ENCODE results near the gene TNFRSF19.
"Not testable (repeated sequence)": the region's sequence is repeated elsewhere in the genome, so short reads cannot be mapped to it uniquely, and the experiment has no call there.

The TNFRSF19 gene, protein sequence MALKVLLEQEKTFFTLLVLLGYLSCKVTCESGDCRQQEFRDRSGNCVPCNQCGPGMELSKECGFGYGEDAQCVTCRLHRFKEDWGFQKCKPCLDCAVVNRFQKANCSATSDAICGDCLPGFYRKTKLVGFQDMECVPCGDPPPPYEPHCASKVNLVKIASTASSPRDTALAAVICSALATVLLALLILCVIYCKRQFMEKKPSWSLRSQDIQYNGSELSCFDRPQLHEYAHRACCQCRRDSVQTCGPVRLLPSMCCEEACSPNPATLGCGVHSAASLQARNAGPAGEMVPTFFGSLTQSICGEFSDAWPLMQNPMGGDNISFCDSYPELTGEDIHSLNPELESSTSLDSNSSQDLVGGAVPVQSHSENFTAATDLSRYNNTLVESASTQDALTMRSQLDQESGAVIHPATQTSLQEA

DNA sequence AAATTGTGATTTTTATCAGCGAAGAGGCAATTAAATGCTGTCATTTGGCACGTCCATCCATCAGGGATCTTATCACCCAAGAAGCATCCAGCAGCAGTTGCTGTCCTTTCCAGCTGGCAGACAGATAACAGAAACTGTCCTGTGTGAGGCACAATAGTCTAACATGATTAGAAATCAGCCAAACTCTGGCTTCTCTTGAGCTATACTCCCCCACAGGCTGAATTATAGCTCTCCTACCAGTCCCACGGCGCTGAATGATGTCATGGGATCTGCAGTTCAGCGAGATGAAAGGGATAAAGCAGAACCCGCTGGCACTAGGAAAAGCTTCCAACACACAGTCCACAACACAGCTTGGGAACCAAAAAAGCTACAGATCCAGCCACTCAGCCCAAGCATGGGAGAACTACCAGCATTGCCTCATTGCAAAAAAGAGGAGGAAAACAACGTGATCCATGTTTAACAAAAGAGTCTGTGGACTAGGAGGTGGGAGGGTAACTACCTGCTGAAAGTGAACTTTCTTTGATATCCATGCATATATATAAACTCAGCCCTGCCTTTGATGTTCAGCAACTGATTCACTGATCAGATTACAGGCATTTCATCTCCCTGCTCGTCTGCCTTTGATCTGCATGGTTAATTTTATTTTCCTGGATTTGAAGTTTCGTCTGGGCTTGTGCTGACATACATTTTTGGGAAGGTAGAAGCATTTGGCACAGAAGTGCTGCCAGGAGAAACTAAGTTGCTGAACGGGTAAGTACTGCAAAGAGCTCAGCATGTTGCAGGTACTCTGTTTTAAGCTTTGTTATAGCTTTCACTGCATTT, at the start of gene TNFRSF19:
Gene TNFRSF19, plus strand, starts transcription at position 314 of the 822 bp plus-strand sequence. CDS start 19,772 bp downstream, outside the sequence.
- no peak for DNase-seq

DNA sequence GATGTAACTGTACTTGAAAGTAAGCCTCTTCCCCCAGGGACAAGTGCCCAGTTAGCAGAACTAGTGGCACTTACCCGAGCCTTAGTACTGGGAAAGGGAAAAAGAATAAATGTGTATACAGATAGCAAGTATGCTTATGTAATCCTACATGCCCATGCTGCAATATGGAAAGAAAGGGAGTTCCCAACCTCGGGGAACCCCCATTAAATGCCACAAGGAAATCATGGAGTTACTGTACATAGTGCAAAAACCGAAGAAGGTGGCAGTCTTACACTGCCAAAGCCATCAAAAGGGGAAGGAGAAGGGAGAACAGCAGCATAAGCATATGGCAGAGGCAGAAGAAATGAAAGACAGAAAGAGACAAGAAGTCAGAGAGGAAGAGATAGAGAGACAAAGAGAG, 40.3 kb upstream of the TNFRSF19 start:
- DNase-seq: not testable (repeated sequence)

DNA sequence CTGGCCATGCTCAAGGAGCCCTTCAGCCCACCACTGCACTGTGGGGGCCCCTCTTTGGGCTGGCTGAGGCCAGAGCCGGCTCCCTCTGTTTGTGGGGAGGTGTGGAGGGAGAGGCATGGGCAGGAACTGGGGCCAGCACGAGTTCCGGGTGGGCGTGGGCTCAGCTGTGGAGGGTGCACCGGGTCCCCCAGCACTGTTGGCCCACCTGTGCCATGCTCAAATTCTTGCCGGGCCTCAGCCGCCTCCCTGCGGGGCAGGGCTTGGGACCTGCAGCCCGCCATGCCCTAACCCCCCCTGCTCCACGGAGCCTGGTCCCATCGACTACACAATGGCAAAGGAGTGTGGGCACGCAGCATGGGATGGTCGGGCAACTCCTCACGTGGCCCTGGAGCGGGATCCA, 38.8 kb upstream of the TNFRSF19 start:
- no peak for DNase-seq

DNA sequence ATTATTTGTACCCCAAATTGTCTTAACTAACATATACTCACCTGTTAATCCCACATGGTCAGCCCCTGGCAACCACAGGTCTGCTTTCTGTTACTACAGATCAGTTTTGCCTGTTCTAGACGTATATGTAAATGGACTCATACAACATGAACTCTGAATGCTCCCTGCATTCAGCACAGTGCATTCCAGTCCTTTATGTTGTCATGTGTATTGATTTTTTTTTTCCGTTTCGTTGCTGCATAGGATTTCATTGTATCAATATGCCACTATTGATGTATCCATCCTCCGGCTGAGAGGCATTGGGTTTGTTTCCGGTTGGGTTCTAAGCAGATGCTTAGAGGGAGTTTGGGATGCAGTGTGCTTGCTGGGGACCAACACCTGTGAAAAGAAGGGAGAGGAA, 36.1 kb upstream of the TNFRSF19 start:
- no peak for DNase-seq

DNA sequence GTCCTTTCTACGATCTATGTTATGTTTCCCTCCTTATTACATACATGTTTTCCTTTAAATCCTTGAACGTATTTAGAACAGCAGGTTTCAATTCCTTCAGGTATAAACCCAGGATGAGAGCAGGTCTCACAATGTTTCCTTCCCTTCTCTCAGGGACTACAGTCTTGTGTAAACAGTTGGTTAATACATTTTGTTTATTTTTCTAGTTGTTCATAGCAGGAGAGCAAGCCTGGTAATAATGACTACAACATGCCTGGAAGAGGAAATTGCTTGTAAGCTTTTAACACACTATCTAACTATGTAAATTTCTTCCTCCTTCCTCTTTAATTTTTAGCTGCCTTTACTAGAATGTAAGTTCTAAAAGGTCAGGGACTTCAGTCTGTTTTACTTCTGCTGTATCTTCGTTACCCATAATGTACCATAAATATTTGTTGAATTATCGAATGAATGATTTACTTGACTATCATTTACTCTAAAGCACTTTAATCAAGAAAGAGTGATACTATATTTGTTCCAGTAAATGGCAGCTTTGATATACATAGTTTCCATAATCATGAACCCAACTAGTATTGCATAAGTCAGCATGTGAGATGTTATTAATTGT, 28.9 kb upstream of the TNFRSF19 start:
- DNase-seq: no peak

DNA sequence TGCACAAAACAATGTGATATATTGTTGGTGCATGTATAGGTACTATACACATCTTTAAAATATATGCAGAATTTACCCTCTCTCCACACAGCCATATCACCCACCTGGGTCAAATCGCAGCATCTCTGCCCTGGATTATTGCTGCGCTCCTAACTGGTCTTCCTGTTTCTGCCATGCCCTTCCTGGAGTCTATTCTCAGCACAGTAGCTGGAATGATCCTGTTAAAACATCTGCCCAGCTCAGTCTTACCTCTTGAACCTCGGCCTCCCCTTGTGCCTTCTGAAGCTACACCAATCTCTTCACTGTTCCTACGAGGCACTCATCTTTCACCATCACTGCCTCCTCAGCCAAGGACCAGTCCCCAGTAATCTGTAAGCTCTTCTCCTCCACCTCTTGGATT, 25.5 kb upstream of the TNFRSF19 start:
- no peak for DNase-seq

DNA sequence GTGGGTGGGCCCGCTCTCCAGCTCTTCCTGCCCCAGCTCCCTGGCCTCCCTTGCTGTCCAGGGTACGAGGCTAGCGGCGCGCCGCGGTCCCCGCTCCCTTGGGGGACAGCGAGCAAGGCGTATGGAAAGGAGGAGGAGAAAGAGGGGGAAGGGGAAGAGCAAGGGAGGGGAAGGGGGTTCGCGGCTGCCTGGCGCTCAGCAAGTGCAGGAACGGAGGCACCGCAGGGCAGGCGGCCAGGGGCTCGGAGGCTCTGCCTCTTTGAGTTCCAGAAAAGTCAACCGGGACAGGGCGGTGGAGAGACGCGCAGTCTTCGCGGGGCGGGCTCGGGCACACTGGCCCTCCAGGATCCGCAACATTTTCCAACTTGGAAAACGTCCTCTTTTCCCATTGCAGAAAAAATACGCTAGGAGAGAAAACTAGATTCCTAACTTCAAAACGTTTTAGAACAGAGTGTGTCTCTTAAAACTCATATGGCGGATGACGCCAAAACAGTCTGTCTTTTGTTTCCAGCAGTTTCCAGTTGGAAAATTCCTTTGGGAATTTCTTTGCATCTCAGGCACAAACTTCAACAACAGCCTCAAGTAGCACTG, 23.1 kb upstream of the TNFRSF19 start:
- no peak for DNase-seq

DNA sequence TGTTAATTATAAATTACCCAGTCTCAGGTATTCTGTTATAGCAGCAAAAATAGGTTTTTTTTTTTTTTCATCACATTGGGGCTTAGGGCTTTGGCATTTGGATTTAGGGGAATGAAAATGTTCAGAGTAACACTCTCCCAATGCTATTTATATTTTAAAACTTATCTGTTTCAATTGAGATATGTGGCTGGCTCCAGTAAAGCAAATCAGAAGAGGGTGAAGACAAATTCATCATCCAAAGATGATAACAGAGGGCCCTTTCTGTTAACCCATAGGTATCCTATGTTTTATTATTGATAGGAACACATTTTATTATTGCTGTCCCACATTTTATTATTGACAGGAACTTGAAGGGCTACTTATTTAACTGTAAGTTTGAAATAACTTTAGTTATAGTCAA, 20.5 kb upstream of the TNFRSF19 start:
- DNase-seq: no peak

DNA sequence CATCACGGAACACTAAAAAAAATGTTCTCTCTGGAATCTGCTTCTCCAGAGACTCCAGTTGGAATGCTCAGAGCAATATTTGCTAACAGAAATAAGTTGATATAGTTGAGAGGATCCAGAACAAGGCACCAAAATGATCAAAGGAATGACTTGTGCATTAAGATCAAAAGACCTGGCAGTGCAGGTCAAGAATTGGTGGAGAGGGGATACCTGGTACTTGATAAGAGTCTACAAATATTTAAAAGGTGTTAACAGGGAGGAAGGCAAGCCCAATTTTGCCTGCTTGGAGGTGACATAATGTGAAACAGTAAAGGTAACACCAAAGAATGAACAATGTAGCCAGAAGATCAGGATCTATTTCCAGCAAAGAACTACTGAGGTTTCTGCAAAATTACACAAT, 20.0 kb upstream of the TNFRSF19 start:
- no peak for DNase-seq

DNA sequence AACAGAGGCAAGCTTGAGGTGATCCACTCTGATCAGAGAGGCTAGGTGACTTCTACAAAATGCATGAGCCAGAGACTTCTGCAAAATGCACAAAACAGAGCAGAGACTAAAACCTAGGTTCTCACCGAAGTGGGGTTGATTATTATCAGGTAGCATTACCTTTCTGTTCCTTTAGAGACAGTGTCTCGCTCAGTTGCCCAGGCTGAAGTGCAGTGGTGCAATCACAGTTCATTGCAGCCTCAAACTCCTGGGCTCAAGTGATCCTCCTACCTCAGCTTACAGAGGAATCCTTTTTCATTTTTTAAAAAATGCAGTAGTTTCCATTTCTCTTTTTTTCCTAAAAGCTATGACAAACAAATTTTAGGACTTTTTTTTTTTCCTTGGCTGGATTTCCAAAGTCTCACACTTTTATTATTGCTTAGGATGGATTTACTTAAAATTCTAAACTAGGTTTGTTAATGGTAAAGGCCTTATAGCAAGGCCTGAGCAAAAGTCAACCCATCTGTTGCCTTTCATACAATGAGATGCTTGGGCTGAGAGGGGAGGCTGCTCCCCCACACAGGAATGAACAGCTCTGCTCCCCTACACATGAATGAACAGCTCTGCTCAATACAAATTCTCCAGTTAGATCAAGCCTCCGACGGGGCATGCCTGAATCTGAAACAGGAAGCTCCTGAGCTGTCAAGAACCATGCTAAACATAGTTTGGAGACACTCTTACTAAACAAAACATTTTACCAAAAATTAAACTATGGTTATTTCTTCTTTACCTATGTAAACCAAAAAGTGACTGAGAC, 18.8 kb upstream of the TNFRSF19 start:
- DNase-seq: no peak

DNA sequence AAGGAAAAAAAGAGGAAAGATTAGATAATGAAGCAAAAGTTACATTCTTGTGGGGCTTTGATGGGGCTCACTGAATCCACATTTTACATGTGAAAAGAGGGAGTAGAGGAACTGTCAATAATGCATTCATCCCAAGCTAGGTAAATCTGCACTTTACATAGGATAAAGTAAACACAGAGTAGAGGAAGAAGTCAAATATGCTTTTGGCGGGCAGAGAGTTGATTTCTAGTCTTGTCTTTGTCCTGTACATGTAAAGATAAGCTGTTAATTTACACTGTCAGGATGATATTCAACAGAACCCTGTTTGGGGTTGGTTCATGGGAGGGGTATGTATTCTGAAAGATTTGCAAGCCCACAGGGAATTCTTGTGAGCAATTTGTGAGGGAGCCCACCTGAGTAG, 18.0 kb upstream of the TNFRSF19 start:
- no peak for DNase-seq

DNA sequence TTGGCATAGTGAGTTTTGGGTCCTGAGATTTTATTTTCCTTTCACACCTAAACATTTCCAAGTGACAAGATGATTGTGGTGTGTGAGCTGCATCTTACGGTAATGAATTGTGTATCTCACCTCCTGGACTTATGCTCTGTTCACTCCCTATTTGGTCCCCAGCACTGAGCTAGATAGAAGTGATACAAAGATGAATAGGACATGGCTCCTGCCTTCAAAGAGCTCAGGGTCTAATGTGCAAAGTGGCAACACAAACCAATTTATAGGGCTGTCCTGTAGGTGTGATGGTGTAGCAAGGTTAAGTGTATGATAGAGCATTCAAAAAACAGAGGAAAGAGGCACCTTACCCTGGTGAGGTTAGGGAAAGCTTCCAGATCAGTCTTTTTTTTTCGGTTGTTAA, 17.6 kb upstream of the TNFRSF19 start:
- DNase-seq: no peak

DNA sequence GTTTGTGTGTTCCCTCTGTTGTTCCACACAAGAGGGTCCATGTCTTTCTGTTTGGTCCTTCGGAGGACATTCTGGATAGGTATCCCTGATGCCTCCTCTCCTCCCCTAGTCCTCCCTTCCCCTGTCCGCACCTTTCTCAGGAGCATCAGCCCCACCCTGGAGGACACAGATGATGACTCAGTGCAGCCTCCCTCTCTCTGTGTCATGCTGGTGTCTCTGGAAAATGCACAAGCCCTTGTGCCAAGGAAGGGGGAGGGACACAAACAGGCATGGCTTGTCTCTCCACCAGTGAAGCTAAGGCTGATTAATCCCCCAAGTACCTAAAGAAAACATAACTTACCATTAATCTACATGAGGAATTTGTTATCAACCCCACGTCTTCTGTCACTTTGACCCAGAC, 16.2 kb upstream of the TNFRSF19 start:
- DNase-seq: no peak

DNA sequence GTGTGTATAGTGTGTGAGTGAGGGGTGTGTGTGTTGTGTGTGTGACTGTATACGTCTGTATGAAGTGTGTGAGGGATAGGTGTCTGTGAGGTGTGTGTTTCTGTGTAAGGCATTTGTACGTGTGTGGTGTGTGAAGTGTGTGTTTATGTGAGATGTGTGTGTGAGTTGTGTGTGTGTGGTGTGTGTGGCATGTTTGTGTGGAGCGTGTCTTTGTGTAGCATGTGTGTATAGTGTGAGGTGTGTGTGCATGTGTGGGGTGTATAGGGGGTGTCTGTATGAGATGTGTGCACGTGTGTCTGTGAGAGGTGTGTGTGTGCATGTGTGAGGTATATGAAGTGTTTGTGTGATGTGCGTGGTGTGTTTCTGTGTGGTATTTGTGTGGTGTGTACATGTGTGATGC, 13.2 kb upstream of the TNFRSF19 start:
- no peak for DNase-seq

DNA sequence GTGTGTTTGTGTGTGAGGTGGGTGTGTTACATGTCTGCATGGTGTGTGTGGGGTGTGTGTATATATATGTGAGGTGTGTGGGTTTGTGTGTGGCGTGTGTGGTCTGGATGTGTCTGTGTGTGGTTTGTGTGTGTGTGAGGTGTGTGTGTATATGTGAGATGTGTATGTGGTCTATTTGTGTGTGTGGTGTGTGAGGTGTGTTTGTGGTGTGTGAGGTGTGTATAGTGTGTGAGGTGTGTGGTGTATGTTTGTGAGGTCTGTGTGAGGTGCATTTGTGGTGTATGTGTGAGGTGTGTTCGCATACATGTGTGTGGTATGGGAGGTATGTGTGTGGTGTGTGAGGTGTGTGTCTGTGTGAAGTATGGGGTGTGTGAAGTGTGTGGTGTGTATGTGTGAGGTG, 12.5 kb upstream of the TNFRSF19 start:
- no peak for DNase-seq

DNA sequence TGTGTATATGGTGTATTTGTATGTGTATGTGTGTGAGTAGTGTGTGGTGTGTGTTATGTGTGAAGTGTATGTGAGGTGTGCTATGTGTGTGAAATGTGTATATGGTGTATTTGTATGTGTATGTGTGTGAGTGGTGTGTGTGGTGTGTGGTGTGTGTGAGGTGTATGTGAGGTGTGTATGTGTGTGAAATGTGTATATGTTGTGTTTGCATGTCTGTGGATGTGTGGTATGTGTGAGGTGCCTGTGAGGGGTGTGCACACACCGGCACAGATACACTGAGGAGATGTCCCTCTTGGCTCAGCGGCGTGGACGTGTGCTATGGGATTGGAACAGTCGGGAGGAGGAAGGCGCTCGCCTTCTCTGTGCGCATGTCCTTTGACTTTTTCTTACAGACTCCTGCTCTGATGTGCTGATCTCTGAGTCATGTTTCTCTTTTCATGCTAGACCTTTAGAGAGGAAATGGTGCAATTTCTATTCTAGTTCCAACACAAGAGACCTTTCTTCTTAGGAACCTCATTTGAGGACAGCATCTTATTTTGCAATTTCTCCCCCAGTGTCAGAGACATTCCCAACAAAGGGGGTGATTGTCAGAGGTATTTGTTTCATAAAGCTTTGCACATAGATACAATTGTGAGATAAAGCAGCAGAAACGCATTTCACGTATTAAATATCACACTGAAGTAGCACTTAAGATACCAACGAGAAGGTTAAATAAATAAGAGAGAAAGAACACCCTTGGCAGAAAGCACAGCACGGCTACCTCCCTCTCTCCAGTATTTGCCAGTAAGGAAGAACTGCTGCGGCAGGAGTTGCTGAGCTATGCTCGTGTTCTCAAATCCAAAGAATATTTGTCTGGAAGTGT, 11.3 kb upstream of the TNFRSF19 start:
- DNase-seq: no peak

DNA sequence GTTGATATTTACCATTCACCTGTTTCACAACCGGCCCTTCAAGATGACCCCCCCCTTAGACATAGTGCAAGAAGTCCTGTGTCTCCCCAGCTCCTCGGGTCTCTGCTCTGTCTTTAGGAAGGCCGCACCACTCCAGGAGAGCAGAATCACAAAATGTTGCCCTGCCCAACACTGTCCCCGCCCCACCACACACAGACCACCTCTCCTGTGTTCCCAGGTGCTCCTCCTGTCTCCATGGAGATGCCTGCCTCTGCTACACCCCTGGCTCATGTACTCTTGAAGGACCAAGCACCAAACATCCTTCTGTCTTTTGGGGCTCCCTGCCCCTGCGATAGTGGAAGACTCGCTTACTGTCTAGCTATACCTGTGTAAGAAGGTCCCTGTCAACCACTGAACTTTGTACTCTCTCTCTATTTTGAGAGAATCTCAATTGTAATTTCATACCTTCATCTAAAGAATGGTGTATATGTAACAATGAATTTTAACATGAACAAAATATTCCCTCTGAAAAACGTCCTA, 9.6 kb upstream of the TNFRSF19 start:
- DNase-seq: no peak

DNA sequence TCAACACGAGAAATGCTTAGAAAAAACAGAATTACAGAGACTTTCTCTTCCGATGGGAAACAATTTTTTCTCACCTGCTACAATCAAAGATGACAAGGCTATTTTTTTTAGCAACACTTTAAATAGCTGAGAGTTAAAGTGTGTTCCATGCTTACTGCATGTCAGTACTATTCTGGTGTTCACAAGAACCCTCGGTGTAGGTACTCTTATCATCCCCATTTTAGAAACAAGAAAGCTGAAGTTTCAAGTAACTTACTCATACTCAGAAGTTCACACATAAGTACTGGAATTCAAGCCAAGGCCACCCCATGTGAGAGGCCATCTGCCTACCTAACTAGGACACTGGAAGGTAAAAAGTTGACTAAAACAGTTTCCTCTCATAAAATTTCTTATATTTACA, 9.0 kb upstream of the TNFRSF19 start:
- no peak for DNase-seq

DNA sequence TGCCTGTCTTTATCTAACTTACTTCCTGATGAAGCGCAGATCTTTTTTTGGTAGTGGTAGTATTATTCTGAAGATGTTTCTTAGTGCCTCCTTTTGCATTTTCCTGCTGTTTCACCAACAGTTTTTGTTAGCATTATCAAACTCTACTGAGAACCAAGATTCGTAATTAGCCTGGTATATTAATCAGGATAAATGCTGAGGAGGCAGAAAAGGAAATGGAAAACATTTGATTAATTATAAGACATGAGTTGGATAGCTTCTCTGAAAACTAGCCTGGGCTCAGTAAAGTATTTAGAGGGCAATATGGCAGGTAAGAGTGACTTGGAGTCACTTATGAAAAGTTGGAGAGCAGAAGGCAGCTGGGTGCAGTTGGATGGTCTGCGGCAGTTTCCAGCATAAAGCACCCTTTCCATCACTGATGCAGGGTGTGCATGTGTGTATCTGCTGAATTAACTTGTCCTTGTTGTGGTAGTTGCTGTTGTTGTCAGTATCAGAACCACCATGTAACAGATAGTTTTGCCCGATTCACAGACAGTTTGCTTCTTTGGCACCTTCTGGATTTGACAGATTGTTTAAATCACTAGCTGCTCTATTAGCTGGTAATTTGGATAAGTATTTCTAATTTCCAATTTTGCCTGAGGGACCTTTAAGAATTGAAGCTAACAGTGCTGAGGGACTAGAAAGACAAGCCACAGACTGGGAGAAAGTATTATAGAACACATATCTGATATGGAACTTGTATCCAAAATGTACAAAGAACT, 6.9 kb upstream of the TNFRSF19 start:
- no peak for DNase-seq

DNA sequence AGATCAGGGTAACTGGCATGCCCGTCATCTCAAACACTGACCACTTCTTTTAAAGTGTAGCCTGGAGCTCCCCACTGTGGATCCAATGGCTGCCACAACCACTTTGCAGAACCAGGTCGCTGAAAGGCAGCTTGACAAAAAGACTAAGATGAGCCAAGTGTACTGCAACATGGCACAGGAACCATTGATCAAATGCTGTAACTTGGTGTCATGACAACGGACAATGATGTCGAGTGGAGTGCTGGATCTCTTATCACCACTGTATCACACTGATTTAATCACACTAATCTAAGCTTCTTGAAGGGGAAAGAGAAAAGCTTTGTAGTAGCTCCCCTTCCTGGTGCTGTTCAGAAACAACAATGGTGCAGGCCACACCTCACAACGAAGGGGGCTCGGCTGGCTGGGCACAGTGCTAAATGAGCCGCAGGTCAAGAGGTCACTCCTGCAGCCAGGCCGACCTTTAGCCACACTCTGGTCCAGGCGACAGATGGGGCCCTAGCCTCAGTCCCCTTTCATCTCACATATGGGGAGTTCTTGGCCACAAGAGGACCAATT, 2.2 kb upstream of the TNFRSF19 start:
- no peak for DNase-seq
